ENCODE results near the gene CDCA4. TPM values are rescaled to one million over a fixed set of nuclear protein-coding genes. Genes with fewer than 3 reads are reported as not detected.
"Not testable (repeated sequence)": the region's sequence is repeated elsewhere in the genome, so short reads cannot be mapped to it uniquely, and the experiment has no call there.

CDCA4 gene
- total RNA-seq, 1 experiment from 2014 or later = 57.7 TPM

DNA sequence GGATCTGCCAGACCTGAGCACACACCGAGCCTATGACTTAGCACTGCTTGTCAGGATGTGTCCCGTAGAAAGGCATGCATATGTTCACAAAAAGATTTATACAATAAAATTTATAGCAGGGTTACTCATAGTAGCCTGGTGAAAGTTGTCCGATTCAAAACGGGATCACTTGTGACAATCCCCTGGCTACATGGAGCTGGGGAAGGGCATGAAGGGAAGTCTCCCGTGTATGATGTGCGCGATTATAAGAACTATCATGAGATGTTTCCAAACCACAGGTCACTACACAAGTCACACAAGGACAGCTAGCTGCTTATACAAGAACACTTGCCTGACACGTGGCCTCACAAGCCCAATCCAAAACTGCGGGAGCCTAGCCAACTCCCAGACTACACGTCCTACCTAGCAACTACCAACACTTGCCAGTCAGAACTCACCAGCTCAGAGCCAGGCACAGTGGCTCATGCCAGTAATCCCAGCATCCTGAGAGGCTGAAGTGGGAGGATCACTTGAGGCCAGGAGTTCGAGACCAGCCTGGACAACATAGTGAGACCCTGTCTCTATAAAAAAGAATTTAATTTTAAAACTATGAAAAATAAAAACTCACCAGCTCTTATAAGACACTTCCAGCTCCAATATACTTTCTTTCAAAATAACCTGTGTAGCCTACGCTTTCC is 7.5 kb upstream of the CDCA4 start:
- Histone ChIP-seq H3K56ac (ENCODE audit: insufficient read length, low read depth, low read length) (no peak overlapping the region), H3K9ac (ENCODE audit: extremely low read depth, insufficient read length, low read length) (no peak overlapping the region), H2BK15ac (ENCODE audit: low read depth, low read length) (no peak overlapping the region), H4K5ac (ENCODE audit: insufficient read length, low read depth, low read length) (no peak overlapping the region), H3K4ac (ENCODE audit: low read depth, low read length) (no peak overlapping the region), H3K27ac (ENCODE audit: insufficient read length, low read depth, low read length) (no peak overlapping the region), H3K23me2 (ENCODE audit: insufficient read length, low read depth, low read length, poor library complexity, severe bottlenecking) (no peaks in the 10 kb centered on the region), H3K79me2 (ENCODE audit: insufficient read depth, low read length) (no peaks in the 10 kb centered on the region), H3K4me2 (ENCODE audit: insufficient read depth, insufficient read length, low read length) (no peak overlapping the region), H2AK5ac (ENCODE audit: insufficient read length, low read length) (no peak overlapping the region), H2BK20ac (ENCODE audit: low read depth, low read length, poor library complexity, severe bottlenecking) (no peak overlapping the region), H2BK12ac (ENCODE audit: insufficient read length, low read depth, low read length) (no peak overlapping the region), H3K79me1 (ENCODE audit: insufficient read depth, low read depth, low read length, poor library complexity, severe bottlenecking) (no peaks in the 10 kb centered on the region), H4K91ac (ENCODE audit: insufficient read length, low read depth, low read length) (no peak overlapping the region), H4K8ac (replicated peaks; ENCODE audit: insufficient read length, low read depth, low read length) (no peak overlapping the region), H2BK120ac (ENCODE audit: low read depth, low read length, poor library complexity, severe bottlenecking) (no peak overlapping the region), H2AFZ (ENCODE audit: low read length) (no peak overlapping the region), H3K14ac (ENCODE audit: insufficient read depth, low read length) (no peak overlapping the region), H3K9me3 (ENCODE audit: control insufficient read depth, low read depth, low read length) (no peaks in the 10 kb centered on the region), H3K23ac (ENCODE audit: insufficient read length, low read depth, low read length) (no peak overlapping the region), H2BK5ac (ENCODE audit: insufficient read length, low read length) (no peak overlapping the region), H3K4me1 (ENCODE audit: insufficient read depth, low read length) (no peaks in the 10 kb centered on the region), H3K27me3 (ENCODE audit: insufficient read depth, low read length) (no peaks in the 10 kb centered on the region; the same call in 1 of the 2 replicates), H4K20me1 (ENCODE audit: control insufficient read depth, insufficient read depth, insufficient read length) (no peaks in the 10 kb centered on the region), H3K18ac (ENCODE audit: insufficient read length, low read depth, low read length) (no peak overlapping the region), H3T11ph (ENCODE audit: low read length) (no peak overlapping the region)
- Mint-ChIP-seq H3K9me3 (no peaks in the 10 kb centered on the region; a peak in 1 of 5 replicates), H3K27ac (no peak overlapping the region), H3K4me1 (peaks cover 6 to 13% of the 10 kb centered on the region in 2 experiments), H3K4me3 (no peak overlapping the region), H3K27me3 (ENCODE audit: low read depth) (peaks cover 46% of the 10 kb centered on the region), H3K36me3 (ENCODE audit: insufficient read depth in 1 of 3, low read depth in 3 of 3) (no peaks in the 10 kb centered on the region)
- TF ChIP-seq, protein P1, sequence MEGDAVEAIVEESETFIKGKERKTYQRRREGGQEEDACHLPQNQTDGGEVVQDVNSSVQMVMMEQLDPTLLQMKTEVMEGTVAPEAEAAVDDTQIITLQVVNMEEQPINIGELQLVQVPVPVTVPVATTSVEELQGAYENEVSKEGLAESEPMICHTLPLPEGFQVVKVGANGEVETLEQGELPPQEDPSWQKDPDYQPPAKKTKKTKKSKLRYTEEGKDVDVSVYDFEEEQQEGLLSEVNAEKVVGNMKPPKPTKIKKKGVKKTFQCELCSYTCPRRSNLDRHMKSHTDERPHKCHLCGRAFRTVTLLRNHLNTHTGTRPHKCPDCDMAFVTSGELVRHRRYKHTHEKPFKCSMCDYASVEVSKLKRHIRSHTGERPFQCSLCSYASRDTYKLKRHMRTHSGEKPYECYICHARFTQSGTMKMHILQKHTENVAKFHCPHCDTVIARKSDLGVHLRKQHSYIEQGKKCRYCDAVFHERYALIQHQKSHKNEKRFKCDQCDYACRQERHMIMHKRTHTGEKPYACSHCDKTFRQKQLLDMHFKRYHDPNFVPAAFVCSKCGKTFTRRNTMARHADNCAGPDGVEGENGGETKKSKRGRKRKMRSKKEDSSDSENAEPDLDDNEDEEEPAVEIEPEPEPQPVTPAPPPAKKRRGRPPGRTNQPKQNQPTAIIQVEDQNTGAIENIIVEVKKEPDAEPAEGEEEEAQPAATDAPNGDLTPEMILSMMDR (conservative IDR thresholded peaks at IDR 0.05) = no peak
- 100% methylated on average over 1 of the region's 12 CpGs for WGBS (ENCODE audit: extremely low coverage, insufficient read length, low lambda C conversion rate)
- DNase-seq = no peak

DNA sequence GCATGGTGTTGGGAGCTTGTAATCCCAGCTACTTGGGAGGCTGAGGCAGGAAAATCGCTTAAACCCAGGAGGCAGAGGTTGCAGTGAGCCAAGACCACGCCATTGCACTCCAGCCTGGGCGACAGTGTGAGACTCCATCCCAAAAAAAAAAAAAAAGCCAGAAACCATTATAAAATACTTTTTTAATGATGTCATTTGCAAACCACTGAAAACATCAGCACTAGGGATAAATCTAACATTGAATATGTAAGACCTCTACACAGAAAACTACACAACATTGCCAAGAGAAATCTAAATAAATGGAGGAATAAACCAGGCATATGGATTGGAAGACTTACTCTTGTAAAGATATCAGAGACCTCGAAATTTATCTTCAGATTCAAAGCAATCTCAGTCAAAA is 6.8 kb upstream of the CDCA4 start:
- not testable (repeated sequence) for H3T11ph ChIP-seq (ENCODE audit: low read length); DNase-seq; H4K91ac ChIP-seq (ENCODE audit: insufficient read length, low read depth, low read length); H2BK20ac ChIP-seq (ENCODE audit: low read depth, low read length, poor library complexity, severe bottlenecking); H3K9me3 Mint-ChIP-seq; H3K56ac ChIP-seq (ENCODE audit: insufficient read length, low read depth, low read length); H3K79me1 ChIP-seq (ENCODE audit: insufficient read depth, low read depth, low read length, poor library complexity, severe bottlenecking); H3K36me3 Mint-ChIP-seq (ENCODE audit: insufficient read depth in 1 of 3, low read depth in 3 of 3); H2AFZ ChIP-seq (ENCODE audit: low read length); H4K8ac ChIP-seq (replicated peaks; ENCODE audit: insufficient read length, low read depth, low read length); H3K9ac ChIP-seq (ENCODE audit: extremely low read depth, insufficient read length, low read length); H3K4me1 ChIP-seq (ENCODE audit: insufficient read depth, low read length); H3K18ac ChIP-seq (ENCODE audit: insufficient read length, low read depth, low read length); H2BK12ac ChIP-seq (ENCODE audit: insufficient read length, low read depth, low read length); H3K27ac Mint-ChIP-seq; H3K27me3 ChIP-seq (ENCODE audit: insufficient read depth, low read length); H2AK5ac ChIP-seq (ENCODE audit: insufficient read length, low read length); H2BK120ac ChIP-seq (ENCODE audit: low read depth, low read length, poor library complexity, severe bottlenecking); H3K4ac ChIP-seq (ENCODE audit: low read depth, low read length); H2BK15ac ChIP-seq (ENCODE audit: low read depth, low read length); H3K9me3 ChIP-seq (ENCODE audit: control insufficient read depth, low read depth, low read length); H3K4me2 ChIP-seq (ENCODE audit: insufficient read depth, insufficient read length, low read length); H4K20me1 ChIP-seq (ENCODE audit: control insufficient read depth, insufficient read depth, insufficient read length); H3K79me2 ChIP-seq (ENCODE audit: insufficient read depth, low read length); H3K4me3 Mint-ChIP-seq; H3K23ac ChIP-seq (ENCODE audit: insufficient read length, low read depth, low read length); H4K5ac ChIP-seq (ENCODE audit: insufficient read length, low read depth, low read length); H3K27ac ChIP-seq (ENCODE audit: insufficient read length, low read depth, low read length); H2BK5ac ChIP-seq (ENCODE audit: insufficient read length, low read length); H3K14ac ChIP-seq (ENCODE audit: insufficient read depth, low read length); H3K23me2 ChIP-seq (ENCODE audit: insufficient read length, low read depth, low read length, poor library complexity, severe bottlenecking)
- Mint-ChIP-seq H3K27me3 (ENCODE audit: low read depth) (peaks cover 40% of the 10 kb centered on the region), H3K4me1 (peaks cover 10 to 13% of the 10 kb centered on the region in 2 experiments)
- no CpG with 5 or more reads among the region's 4 CpGs for WGBS (ENCODE audit: extremely low coverage, insufficient read length, low lambda C conversion rate)
